Kidney tubule cell (primary cell): ENCODE results near the gene EFCAB6.

Source experiments
- DNase-seq: peaks from one replicate; pipeline ENCODE4 v3.0.0-alpha.2; 2018; ENCODE audit warnings: low spot score

The EFCAB6 gene

GRCh38 chr22:43505423-43505822 is 306.7 kb downstream of the EFCAB6 start:
- DNase-seq: no peak

DNA sequence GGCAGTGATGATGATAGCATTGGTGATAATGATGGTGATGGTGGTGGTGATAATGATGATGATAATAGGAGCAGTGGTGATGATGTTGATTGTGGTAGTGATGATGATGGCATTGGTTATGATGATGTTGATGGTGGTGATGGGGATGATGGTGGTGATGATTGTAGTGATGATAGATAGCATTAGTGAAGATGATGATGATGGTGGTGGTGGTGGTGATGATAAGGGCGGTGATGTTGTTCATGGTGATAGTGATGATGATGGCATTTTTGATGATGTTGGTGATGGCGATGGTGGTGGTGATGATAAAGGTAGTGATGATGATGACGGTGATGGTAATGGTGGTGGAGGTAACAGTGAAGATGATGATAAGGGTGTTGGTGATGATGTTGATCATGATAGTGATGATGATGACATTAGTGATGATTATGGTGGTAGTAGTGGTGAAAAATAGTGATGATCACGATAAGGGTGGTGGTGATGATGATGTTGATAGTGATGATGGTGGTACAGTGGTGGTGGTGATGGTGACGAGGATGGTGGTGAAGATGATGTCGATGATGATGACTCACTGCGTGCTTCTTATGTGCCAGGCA is 307.3 kb downstream of the EFCAB6 start:
- DNase-seq: no peak

DNA sequence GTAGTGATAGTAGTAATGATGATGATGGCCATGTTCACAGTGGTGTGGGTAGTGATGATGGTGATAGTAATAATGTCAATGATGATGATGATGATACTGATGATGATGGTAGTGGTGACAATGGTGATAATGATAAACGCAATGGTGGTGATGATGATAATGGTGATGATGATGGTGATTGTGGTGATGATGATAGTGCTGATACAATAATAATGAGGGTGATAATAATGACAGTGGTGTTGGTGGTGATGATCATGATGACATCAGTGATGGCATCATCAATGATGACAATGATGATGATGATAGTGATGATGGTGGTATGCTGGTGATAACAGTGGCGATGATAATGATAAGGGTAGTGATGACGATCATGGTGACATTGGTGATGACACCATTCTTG is 308.0 kb downstream of the EFCAB6 start:
- no peak for DNase-seq

DNA sequence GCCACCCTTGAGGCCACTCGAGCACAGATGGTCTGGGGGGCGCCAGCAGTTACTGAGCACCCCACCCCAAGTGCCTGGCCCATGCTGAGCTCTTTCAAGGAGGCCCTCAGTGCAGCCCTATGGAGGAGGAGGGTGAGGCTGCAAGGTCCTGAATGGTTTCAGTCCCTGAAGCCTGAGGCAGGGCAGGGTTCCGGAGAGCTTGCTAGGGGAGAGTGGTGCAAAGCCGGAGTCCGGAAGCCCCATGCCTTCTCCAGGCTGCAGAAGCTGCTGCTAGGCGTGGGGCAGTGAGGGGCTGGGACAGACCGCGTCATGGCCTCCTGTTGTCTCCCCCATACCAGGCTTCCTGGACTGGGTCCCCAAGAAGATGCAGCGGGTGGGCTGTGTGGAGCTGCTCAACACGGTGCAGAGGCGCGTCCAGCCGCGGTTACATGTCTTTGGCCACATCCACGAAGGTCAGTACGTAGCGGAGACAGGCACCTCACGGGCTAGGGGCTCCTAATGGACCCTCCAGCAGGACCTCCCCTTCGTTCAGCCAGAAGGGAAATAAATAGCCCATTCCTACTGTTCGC is 309.7 kb downstream of the EFCAB6 start:
- DNase-seq: no peak

- no peak for DNase-seq
These were observed 310.2 kb downstream of the EFCAB6 start for GRCh38 chr22:43501878-43502277.

GRCh38 chr22:43500792-43501785 is 311.0 kb downstream of the EFCAB6 start:
- no peak for DNase-seq

- DNase-seq: no peak
These were observed 313.2 kb downstream of the EFCAB6 start for GRCh38 chr22:43498856-43499253.

DNA sequence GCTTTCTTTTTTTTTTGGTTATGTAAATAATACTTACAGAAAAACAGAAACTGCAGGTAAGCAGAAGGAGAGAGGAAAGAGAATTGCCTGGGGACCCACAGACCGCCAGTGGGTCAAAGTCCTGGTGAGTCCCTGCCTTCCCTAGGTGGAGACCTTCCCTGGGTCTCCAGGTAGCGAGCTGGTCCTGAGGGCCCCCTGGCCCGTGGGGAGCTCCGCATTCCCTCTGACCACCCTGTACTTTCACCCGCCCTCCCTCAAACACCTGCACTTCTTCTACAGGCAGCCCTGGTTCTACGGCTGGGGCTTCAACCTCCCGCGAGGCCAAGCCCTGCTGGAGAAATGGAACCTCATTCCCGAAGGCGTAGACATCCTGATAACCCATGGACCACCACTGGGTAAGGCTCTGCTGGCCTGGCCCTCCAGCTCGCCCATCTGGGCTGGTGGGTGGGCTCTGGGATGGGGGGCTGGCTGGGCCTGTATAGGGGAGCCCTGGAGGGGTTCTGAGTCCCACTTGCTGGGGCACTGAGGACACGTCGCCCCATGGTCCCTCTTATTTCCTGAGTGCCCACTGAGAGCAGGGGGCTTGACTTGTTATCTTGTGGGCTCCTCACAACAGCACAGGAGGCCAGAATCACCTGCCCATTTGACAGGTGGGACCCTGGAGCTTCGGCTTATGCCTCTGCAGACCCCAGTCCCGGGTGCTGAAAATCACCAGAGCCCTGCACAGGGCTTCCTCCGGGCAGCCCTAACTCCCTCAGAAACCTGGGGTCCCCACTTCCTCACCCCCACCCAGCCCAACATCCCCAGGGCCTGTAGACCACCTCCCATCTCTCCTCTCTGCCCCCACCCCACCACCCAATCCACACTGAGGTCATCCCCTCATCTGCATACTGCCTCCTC is 313.9 kb downstream of the EFCAB6 start:
- no peak for DNase-seq

DNA sequence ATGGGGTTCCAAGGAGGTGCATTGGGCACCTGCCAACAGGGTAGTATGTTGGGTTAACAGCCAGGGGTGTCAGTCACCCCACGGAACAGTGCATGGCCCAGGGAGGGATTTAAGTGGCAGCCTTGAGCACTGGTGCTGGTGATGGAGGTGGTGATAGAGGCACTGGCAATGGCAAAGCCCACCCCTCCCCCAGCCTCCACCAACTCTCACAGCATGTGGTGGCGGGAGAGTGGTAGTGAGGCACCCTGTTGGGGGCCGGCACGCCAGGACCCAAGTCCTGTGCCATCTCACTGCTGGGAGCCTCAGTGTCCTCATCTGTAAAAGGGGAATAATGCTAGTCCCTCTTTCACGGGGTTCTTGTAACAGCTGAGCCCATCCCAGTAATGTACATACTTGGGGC is 318.8 kb downstream of the EFCAB6 start:
- no peak for DNase-seq

DNA sequence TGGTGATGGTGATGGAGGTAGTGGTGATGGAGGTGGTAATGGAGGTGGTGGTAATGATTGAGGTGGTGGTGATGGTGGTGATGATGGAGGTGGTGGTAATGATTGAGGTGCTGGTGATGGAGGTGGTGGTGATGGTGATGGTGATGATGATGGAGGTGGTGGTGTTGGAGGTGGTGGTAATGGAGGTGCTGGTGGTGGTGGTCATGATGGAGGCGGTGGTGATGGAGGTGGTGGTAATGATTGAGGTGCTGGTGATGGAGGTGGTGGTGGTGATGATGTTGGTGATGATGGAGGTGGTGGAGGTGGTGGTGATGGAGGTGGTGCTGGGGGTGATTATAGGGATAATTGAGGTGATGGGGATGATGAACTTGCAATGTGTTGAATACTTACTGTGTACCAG is 320.4 kb downstream of the EFCAB6 start:
- DNase-seq: no peak

GRCh38 chr22:43491177-43491576 is 320.9 kb downstream of the EFCAB6 start:
- no peak for DNase-seq

GRCh38 chr22:43490311-43490710 is 321.8 kb downstream of the EFCAB6 start:
- DNase-seq: no peak

GRCh38 chr22:43488937-43489336 is 323.2 kb downstream of the EFCAB6 start:
- no peak for DNase-seq

DNA sequence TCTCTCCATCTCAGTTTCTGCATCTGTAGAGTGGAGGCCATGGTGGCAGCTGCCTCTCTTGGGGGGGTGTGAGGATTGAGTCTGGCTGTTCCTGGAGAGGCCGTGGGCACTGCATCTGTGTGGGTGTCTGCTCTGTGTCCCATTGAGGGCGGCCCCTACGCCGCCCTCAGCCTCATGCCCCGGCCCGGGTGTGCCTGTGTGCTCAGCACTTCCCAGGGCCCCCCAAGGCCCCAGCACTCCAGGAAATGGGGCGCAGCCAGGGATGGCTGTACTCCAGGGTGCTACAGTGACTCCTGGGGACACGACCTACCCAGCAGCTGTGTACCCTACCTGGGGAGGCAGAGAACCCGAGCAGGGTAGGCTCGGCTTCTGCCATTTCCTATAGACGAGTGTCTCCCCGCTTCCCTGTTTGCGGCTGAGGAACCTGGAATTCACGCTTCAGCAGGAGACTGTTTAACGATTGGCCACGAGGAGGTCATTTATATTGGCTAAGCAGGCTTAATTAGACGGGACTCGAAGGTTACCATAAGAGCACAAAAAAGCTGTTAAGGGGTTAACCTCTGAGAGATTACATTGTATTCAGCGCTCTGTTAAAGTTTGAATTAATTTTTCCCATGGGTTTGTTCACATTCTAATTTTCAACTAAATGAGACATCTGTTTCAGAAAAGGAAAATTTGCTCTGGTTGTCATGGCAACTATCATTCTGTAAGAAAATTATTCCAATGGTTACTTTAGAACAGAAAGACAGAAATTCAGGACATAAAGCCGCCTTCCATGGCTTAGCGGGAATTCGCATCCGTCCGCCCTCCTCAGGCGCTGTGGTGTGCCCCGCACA is 323.9 kb downstream of the EFCAB6 start:
- no peak for DNase-seq

DNA sequence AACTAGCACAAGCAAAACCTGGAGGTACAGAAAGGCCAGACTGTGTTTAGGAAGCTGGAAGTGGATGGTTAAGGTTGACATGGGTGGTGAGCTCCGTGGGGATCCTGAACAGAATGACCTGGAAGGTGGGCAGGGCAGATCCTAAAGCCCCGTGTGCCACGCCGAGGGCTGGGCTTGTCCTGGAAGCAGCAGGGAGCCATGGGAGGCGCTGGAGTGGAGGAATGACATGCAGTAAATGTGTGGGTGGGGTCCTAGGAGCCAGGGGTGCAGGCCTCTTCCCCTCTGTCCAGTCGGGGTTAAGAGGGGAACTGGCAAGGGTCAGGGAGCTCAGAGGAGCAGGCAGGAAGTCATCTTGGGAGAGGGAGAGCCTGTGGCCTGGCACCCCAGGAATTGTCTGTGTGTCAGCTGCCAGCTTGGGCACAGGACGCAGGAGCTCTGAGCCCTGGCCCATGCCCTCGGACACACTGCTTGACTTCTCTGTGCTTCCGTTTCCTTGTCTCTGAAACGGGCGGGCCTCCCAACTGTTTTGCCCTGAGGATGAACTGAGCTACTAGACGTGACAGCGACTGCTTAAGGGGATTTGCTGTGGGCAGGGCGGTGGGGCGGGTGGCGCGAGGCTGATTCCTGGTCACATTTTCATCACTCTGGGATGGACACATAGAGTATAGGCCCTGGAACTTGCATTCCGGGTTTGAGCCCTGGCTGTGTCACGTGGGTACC is 324.6 kb downstream of the EFCAB6 start:
- no peak for DNase-seq

GRCh38 chr22:43485502-43486089 is 326.5 kb downstream of the EFCAB6 start:
- no peak for DNase-seq

GRCh38 chr22:43484227-43484626 is 327.9 kb downstream of the EFCAB6 start:
- DNase-seq: no peak

DNA sequence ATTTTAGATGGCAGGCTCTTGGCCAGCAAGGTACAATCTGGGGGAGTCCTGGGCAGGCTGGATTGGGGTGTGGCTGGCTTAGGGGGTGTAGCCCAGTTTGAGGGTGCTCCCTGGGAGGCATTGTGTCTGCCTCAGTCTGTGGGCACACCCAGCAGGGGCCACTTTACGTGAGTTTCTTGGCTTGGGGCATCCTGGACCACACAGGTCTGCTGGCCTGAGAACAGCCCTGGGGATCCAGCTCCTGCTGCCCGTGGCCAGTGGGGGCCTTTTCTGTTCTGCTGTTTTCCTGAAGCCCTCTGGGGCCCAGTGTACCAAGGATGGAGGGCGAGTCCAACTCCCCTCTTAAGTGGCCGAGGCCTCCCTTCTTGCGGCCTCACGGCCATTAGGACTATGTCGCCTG is 328.4 kb downstream of the EFCAB6 start:
- DNase-seq: no peak

DNA sequence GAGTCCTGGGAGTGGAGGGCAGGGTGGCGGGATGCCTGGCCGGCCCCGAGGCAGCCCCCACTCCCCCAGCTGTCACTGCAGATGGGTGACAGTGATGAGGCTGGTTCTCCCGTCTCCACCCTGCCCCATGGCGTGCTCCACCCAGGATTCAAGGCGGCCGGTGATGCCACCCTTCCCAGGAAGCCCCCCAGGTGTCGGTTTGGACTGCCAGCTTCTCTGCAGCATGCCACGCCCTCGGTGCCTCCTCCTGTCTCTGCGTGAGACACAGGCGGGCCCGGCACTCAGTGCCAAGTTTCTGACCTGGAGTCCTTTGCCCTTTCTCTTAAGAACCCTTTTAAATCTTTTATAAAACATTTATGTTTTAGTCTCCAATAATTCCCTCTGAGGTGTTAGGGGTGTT is 328.8 kb downstream of the EFCAB6 start:
- DNase-seq: no peak

DNA sequence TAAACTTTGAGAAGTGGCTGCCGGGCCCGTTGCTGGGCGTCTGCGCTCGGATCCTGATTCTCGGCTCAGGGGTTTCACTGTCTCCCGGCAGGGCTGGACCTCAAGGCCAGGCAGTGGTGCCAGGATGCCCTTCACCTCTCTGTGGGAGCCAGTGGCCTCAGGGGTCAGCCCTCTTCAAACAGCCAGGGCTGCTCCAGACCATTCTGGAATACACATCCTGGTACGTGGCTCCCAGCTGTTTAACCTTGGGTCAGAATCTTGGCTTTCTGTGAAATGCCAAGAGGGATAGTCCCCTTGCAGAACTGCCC is 329.8 kb downstream of the EFCAB6 start:
- DNase-seq: no peak
